Effector memory CD4-positive, alpha-beta T cell (primary cell): Measurements from ENCODE around the gene TAF3.

ENCODE experiments used
- DNase-seq, 3 donors: peaks; one replicate each; pipeline ENCODE4 v3.0.0-alpha.2; 2020
- H3K27ac ChIP-seq: 2 replicates; pipeline ENCODE4 v1.7.0; 2013; ENCODE audit warnings: mild to moderate bottlenecking, low read length, moderate library complexity; ENCODE audit not compliant: insufficient read depth, poor library complexity, severe bottlenecking
- H3K27me3 ChIP-seq: replicated peaks from 2 replicates; pipeline ENCODE4 v1.7.0; 2013; ENCODE audit warnings: mild to moderate bottlenecking, low read length; ENCODE audit not compliant: insufficient read depth, control insufficient read depth, poor library complexity, severe bottlenecking
- H3K36me3 ChIP-seq: 2 replicates; pipeline ENCODE4 v1.7.0; 2013; ENCODE audit warnings: mild to moderate bottlenecking, low read length, moderate library complexity; ENCODE audit not compliant: control insufficient read depth, insufficient read depth
- H3K4me1 ChIP-seq: 2 replicates; pipeline ENCODE4 v1.7.0; 2013; ENCODE audit warnings: low read length, mild to moderate bottlenecking; ENCODE audit not compliant: control insufficient read depth, insufficient read depth, poor library complexity, severe bottlenecking
- H3K4me3 ChIP-seq: 2 replicates; pipeline ENCODE4 v1.7.0; 2013; ENCODE audit warnings: low read length, low read depth, mild to moderate bottlenecking; ENCODE audit not compliant: insufficient read depth, poor library complexity, severe bottlenecking
- H3K9me3 ChIP-seq: 2 replicates; pipeline ENCODE4 v1.7.0; 2013; ENCODE audit warnings: mild to moderate bottlenecking, low read length, moderate library complexity; ENCODE audit not compliant: control insufficient read depth

The TAF3 gene

GRCh38 chr10:7915923-7916536 is 97.7 kb downstream of the TAF3 start:
- no peak for DNase-seq
- no peaks in the 10 kb centered on the region for H3K27me3 ChIP-seq
- no peaks in the 10 kb centered on the region for H3K9me3 ChIP-seq
- H3K36me3 ChIP-seq = no peaks in the 10 kb centered on the region
- no peak overlapping the region for H3K4me3 ChIP-seq
- H3K4me1 ChIP-seq = no peaks in the 10 kb centered on the region
- H3K27ac ChIP-seq = no peak overlapping the region

- H3K4me3 ChIP-seq = no peak overlapping the region
- no peaks in the 10 kb centered on the region for H3K36me3 ChIP-seq
- no peaks in the 10 kb centered on the region for H3K9me3 ChIP-seq
- no peak for DNase-seq
- no peak overlapping the region for H3K27ac ChIP-seq
- H3K27me3 ChIP-seq = no peaks in the 10 kb centered on the region
- no peaks in the 10 kb centered on the region for H3K4me1 ChIP-seq
These were observed 99.4 kb downstream of the TAF3 start for GRCh38 chr10:7917736-7918135.

- H3K4me1 ChIP-seq = no peaks in the 10 kb centered on the region
- no peak overlapping the region for H3K27ac ChIP-seq
- DNase-seq = no peak
- no peaks in the 10 kb centered on the region for H3K36me3 ChIP-seq
- H3K27me3 ChIP-seq = no peaks in the 10 kb centered on the region
- H3K4me3 ChIP-seq = no peak overlapping the region
- H3K9me3 ChIP-seq = no peaks in the 10 kb centered on the region
These were observed 104.4 kb downstream of the TAF3 start for GRCh38 chr10:7922707-7923106.

GRCh38 chr10:7928536-7928935 is 110.2 kb downstream of the TAF3 start:
- no peak for DNase-seq

GRCh38 chr10:7932301-7933036 is 114.2 kb downstream of the TAF3 start:
- Histone ChIP-seq H3K27me3 (no peaks in the 10 kb centered on the region), H3K36me3 (no peaks in the 10 kb centered on the region), H3K4me1 (no peaks in the 10 kb centered on the region), H3K9me3 (no peaks in the 10 kb centered on the region), H3K4me3 (no peak overlapping the region), H3K27ac (no peak overlapping the region)
- no peak for DNase-seq

More at GRCh38 chr10:7928536-7928935, 110.2 kb downstream of the TAF3 start:
- Histone ChIP-seq H3K4me1 (no peaks in the 10 kb centered on the region), H3K9me3 (no peaks in the 10 kb centered on the region), H3K36me3 (no peaks in the 10 kb centered on the region), H3K27me3 (no peaks in the 10 kb centered on the region), H3K27ac (no peak overlapping the region), H3K4me3 (no peak overlapping the region)

- no peaks in the 10 kb centered on the region for H3K4me1 ChIP-seq
- no peaks in the 10 kb centered on the region for H3K36me3 ChIP-seq
- DNase-seq = no peak
- H3K4me3 ChIP-seq = no peak overlapping the region
- no peaks in the 10 kb centered on the region for H3K27me3 ChIP-seq
- H3K9me3 ChIP-seq = no peaks in the 10 kb centered on the region
- H3K27ac ChIP-seq = no peak overlapping the region
These were observed 115.0 kb downstream of the TAF3 start for GRCh38 chr10:7933262-7933661.

- no peaks in the 10 kb centered on the region for H3K36me3 ChIP-seq
- no peaks in the 10 kb centered on the region for H3K4me1 ChIP-seq
- no peak overlapping the region for H3K27ac ChIP-seq
- no peaks in the 10 kb centered on the region for H3K27me3 ChIP-seq
- H3K9me3 ChIP-seq = no peaks in the 10 kb centered on the region
- no peak overlapping the region for H3K4me3 ChIP-seq
- DNase-seq = no peak
These were observed 115.5 kb downstream of the TAF3 start for GRCh38 chr10:7933757-7934156.

- Histone ChIP-seq H3K27me3 (no peaks in the 10 kb centered on the region), H3K36me3 (no peaks in the 10 kb centered on the region), H3K9me3 (no peaks in the 10 kb centered on the region), H3K4me1 (no peaks in the 10 kb centered on the region), H3K27ac (no peak overlapping the region), H3K4me3 (no peak overlapping the region)
- no peak for DNase-seq
These were observed 119.1 kb downstream of the TAF3 start for GRCh38 chr10:7937315-7937945.

GRCh38 chr10:7941576-7941975 is 123.3 kb downstream of the TAF3 start:
- Histone ChIP-seq H3K4me3 (no peak overlapping the region), H3K27ac (no peak overlapping the region), H3K9me3 (no peaks in the 10 kb centered on the region), H3K4me1 (no peaks in the 10 kb centered on the region), H3K36me3 (no peaks in the 10 kb centered on the region), H3K27me3 (no peaks in the 10 kb centered on the region)
- no peak for DNase-seq

GRCh38 chr10:7942316-7942715 is 124.0 kb downstream of the TAF3 start:
- no peak overlapping the region for H3K4me3 ChIP-seq
- no peaks in the 10 kb centered on the region for H3K9me3 ChIP-seq
- no peak overlapping the region for H3K27ac ChIP-seq
- no peak for DNase-seq
- H3K36me3 ChIP-seq = no peaks in the 10 kb centered on the region
- H3K4me1 ChIP-seq = no peaks in the 10 kb centered on the region
- no peaks in the 10 kb centered on the region for H3K27me3 ChIP-seq
